IPS-18c (cell line): ENCODE measurements around the gene TMEM72.

ENCODE experiments used
- H3K4me3 ChIP-seq: 2 replicates; pipeline ENCODE4 v1.7.0; 2013; ENCODE audit warnings: low read depth, mild to moderate bottlenecking, low read length, moderate library complexity; ENCODE audit not compliant: insufficient read depth
- H3K9me3 ChIP-seq: one replicate; pipeline ENCODE4 v1.6.1; 2013; ENCODE audit warnings: mild to moderate bottlenecking, low read length, moderate library complexity; ENCODE audit not compliant: control insufficient read depth, insufficient read depth

TMEM72 gene

DNA sequence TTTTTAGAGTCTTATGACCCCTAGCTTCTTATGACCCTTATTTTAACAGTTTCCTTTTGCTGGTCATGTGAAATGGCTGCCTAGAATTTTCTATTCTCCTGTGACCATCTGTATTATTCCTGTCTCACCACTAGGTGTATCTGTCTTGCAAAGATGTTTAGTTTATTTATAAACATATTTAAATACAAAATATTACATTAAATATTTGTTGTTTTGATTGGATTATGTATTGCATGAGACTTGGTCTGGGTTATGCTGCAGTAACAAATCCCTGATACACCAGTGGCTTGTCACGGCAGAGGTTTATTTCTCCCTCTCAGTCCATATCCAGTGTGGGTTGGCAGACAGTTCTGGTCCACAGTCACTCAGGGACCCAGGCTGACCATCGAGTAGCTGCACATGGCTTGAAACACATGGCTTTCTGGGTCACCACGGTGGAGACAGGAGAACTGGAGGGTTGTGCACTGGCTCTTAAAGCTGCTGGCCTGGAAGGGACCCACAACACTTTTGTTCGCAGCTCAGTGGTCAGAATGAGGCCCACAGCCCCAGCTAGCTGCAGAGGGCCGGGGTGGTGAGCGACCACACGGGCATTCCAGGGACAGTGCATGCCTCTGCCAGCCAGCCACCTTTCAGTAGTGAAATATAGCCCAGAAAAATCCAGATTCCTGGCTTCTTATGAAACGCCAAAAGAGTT lies 55.8 kb downstream of the TMEM72 start:
- no peaks in the 10 kb centered on the region for H3K9me3 ChIP-seq
- H3K4me3 ChIP-seq, result no peak overlapping the region

DNA sequence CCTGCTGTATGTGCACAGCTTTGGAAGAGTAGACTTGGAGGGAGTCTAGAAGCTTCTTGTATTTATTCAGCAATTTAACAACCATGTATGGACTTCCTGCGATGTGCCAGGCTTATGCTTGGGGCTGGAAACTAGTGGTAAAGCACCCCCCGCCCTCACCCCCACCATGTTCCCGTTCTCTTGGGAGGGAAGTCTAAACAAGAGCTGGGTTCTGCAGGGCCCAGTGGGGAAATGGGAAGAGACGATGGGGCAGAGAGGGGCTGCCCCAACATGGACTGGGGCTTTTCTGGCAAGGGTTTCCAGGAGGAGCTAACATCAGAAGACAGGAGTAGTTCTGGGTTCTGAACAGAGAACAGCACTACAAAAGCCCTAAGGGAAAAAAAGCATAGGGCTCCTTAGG lies 56.5 kb downstream of the TMEM72 start:
- no peaks in the 10 kb centered on the region for H3K9me3 ChIP-seq
- H3K4me3 ChIP-seq, result no peak overlapping the region

DNA sequence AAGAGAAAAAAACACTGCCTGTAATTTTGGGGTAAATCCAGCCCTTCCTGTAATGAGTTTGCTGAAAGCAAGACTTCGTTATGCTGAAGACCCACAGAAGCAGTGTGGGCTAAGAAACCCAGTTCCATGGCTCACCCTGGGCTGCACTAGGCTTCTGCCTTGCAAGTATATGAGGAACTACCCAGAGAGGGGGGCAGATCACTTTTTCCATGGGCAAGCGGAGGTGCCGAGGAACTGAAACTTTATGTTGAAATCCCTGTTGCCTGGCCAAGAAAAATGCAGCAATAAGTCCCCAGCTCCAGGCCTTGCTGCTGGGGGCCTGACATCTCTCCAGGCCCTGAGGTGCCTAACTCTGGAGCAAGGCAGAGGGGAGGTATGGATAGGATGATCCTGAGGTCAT lies 57.0 kb downstream of the TMEM72 start:
- H3K4me3 ChIP-seq, result no peak overlapping the region

DNA sequence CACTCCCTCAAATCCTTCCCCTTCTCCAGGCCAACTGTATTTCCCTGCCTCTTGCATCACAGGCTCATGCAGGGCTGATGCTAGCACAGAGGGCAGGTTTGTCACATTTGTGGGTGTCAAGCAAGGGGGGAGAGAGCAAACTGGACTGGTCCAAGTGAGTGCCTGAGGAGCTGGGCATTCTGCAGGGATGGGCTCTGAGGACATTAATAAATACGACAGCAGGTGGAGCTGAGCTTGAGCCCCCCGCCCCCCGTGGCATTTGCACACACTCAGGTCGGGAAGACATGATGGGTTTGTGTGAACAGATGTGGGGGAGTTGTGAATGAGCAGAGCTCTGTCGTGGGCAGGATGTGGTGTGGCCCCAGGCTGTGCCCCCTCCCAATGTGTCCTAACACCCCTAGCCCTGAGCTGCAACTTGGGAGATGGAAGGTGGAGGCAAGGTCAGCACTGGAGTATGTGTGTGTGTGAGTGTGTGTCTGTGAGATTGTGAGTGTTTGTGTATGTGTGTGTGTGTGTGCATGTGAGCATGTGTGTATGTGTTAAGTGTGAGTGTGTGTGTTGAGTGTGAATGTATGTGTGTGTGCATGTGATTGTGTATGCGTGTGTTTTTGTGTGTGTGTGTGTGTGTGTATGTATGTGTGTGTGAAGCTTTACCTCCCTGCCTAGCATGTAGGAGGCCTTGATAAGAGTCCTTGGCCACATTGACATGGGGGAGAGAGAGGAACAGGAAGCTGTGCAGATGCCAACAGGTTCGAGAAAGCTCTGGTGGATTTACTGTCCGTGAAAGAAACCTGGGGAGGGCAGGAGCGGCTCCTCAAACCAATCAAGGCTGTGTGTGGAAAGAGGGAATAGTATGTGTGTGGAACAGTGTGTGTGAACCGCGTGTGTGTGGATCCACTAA lies 57.6 kb downstream of the TMEM72 start:
- Histone ChIP-seq H3K9me3 (no peaks in the 10 kb centered on the region), H3K4me3 (no peak overlapping the region)

More for the DNA sequence above, 57.0 kb downstream of the TMEM72 start:
- no peaks in the 10 kb centered on the region for H3K9me3 ChIP-seq

DNA sequence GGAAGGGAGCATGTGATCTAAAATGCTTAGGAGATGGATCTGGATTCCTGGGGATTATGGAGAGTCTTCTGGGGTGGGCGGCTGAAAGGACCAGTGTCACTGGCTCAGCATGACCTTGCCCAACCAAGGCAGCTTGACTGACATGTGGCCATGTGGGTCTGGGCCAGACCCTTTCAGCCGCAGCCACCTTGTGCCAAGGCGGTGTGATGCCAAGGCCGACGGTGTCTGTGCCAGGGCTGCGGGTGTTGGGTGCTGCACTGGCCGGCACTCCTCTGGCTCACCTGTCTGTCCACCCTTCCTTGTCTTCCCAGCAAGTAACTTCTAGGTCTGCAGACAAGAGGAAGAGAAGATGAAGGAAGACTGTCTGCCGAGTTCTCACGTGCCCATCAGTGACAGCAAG lies 58.7 kb downstream of the TMEM72 start:
- Histone ChIP-seq H3K9me3 (no peaks in the 10 kb centered on the region), H3K4me3 (no peak overlapping the region)

DNA sequence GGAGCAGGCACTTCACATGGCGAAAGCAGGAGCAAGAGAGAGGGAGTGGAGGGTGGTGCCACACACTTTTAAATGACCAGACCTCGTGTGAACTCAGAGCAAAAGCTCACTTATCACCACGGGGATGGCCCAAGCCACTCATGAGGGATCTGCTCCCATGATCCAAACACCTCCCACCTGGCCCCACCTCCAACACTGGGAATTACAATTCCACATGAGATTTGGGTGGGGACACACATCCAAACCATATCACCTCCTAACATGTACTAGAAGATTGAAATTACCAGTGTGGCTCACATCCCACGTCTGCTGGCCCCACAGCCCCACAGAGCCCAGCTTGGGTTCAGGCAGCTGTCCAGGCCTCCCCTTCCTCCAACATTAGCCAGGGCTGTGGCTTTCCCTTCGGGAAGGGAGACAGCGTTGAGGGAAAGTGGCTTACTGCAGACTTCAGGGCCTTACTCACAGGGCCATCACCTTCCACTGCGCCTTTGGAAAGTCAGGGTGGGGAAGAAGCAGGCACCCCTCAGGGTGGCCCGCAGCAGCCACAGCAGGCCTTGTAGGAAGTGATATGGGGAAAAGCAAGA lies 59.8 kb downstream of the TMEM72 start:
- Histone ChIP-seq H3K9me3 (no peaks in the 10 kb centered on the region), H3K4me3 (no peak overlapping the region)

DNA sequence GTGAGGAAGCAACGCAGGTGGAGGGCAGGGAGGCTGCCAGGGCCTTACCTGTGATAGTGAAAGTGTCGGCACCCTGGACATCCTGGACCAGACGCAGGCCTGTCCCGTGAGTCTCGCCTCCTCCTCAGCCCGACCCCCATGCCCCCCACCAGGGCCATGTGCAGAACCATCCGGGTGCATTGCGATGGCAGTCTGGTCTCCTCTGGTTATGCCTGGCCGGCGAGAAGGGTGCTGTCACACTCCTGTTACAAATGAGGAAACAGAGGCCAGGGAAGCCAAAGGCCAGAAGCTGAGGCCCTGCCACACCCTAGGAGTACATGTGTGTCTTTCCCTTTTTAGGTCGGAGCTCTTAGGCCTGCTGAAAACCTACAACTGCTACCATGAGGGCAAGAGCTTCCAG lies 60.3 kb downstream of the TMEM72 start:
- Histone ChIP-seq H3K9me3 (no peaks in the 10 kb centered on the region), H3K4me3 (no peak overlapping the region)

DNA sequence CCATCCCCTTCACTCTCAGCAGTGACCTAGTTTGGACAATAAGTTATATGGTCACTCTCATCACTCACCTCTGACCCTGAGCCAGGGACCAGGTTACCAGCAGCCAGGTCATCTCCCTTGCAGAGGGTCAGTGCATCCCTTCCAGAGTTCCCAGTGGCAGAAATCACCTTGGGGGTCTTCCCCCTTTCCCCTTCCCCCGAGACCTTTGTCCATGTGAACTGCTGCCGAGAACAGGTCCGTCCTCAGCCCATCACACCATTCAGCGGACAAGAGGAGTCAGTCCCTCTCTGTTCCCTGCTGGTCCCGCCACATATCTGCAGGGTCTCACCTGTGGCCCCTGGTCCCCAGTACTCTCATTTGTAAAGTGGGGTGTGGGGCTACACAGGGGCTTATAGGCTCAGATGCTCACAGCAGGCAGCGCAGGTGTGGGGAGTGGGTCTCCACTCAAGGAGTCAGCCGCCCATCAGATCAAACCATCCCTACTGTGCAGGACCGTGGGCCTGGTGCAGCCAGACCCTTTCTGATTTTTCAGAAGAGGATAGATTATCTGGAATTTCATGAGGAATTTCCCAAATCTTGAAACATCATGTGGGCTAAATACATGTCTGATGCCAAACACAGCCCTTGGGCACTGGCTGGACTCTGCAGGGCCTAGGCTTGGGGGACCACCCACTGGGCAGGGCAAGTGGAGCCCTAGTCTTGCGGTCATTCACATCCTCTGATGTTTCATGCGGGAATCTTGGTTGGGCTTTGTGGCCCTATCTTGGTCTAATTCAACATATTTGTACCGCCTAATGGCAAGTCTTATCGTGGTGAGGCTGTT lies 61.0 kb downstream of the TMEM72 start:
- Histone ChIP-seq H3K4me3 (no peak overlapping the region), H3K9me3 (no peaks in the 10 kb centered on the region)

DNA sequence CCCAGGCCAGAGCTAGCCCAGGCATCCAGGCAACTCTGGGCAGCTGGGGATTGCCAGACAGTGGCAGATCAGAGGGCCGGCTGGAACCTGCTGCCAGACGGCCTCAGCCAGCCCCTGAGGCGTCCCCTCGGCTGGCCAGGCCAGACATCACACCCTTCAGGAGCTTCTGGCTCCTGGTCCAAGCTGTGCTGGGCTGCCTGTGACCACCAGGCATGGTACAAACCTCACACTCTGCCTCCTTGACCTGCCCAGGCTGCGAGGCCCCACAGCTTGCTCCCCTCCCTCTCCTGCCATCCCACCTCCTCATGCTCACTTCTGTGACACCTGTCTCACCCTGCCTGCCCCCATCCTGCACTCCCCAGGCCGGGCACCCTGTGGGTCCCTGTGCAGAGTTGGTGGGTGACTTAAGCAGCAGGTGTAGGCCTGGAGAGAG lies 61.8 kb downstream of the TMEM72 start:
- no peak overlapping the region for H3K4me3 ChIP-seq
- H3K9me3 ChIP-seq, result no peaks in the 10 kb centered on the region

DNA sequence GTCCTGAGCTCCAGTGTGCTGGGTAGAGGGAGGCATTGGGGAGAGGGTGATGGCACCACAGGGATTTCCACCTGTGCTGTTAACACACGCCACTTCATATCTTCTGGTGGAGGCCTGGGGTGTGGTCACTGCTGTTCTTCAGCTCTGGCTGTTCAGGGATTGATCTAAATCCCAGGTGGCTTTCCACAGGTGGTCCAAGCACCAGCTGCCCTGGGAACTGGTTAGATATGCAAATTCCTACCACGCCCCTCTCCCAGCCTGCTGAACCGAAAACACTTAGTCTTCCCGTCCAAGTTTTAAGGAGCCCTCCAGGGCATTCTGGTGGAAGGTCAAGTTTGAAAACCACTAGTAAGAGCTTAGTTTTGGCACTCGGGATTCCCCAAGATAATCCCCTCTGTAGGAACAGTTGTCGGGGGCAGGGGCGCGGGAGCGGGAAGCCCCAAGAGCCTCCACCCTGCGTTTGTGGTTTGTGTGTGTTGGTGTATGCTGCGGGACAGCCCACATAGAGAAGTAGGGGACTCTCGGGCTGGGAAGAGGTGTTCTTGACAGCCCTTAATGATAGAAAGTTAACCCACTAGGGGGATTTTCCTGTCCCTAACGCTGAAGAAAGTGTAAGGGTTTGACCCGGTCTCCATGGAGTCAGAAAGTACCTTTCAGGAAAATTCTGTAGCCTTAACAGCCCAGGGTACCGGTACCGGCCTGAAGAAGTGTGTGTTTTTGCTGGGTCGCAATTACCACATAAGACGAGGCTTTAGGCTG lies 62.4 kb downstream of the TMEM72 start:
- H3K9me3 ChIP-seq, result no peaks in the 10 kb centered on the region
- H3K4me3 ChIP-seq, result no peak overlapping the region

DNA sequence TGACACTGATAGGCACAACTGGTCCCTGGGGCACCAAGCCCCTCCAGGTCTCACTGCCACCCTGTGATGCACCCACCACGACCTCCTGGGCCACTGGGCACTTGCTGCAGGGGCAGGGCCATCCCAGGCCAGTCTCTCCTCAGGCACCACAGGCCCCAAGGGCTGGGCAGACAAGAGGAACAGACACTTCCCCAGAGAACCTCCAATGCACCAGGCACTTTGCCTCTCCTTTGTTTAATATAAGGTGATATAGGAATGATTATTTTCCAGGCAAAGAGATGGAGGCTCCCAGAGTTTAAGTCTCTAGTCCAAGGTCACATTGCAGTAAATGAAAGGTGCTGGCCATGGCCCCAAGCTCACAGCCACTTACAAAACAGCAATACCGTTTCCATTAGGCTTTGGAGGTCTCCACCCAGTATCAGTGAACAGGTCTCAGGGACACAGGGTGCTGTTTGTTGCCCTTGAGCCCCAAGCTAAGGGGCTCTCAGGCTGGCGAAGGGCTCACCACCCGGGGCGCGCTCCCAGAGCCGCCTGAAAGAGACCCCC lies 63.0 kb downstream of the TMEM72 start:
- peak overlapping the region; percentile 46 for H3K4me3 ChIP-seq
- H3K9me3 ChIP-seq, result peaks cover 2% of the 10 kb centered on the region

DNA sequence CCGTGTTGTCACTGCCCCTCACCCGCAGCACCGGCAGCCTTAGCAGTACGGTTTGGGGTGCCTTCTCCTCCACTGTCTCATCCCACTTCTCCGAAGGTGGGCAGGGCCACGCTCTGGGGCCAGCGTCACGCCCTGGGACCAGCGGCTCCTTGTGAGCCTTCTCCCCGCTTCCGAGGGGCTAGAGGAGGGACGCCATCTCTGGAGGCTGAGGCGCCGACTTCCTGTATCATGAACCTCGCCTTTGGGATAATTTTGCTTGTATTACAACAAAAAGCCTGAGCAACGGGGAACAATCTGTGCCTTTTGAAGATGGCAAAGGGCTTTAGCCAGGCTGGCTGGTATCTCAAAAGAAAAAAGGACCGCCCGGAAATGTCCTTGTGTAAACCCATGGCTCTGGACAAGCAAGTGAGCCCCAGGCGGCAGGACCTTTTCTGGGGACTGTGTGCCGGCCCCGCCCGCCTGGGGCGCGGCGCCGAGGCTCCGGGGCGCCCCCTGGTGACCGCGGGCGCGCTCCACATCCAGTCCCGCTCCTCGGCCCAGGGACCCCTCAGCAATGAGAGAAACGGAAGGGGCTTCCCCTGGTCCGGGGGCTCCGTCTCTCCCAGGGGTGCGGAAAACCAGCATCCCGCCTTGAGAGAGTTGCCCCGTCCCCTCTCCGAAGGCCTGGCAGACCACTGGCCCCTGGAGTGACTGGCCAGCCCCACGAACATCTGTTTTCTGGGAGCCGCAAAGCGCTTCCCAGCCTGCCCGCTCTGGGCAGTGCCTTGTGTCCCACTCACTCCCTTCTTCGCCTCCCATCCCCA lies 63.7 kb downstream of the TMEM72 start:
- Histone ChIP-seq H3K4me3 (peak overlapping the region; percentile 49), H3K9me3 (peaks cover 2% of the 10 kb centered on the region)

DNA sequence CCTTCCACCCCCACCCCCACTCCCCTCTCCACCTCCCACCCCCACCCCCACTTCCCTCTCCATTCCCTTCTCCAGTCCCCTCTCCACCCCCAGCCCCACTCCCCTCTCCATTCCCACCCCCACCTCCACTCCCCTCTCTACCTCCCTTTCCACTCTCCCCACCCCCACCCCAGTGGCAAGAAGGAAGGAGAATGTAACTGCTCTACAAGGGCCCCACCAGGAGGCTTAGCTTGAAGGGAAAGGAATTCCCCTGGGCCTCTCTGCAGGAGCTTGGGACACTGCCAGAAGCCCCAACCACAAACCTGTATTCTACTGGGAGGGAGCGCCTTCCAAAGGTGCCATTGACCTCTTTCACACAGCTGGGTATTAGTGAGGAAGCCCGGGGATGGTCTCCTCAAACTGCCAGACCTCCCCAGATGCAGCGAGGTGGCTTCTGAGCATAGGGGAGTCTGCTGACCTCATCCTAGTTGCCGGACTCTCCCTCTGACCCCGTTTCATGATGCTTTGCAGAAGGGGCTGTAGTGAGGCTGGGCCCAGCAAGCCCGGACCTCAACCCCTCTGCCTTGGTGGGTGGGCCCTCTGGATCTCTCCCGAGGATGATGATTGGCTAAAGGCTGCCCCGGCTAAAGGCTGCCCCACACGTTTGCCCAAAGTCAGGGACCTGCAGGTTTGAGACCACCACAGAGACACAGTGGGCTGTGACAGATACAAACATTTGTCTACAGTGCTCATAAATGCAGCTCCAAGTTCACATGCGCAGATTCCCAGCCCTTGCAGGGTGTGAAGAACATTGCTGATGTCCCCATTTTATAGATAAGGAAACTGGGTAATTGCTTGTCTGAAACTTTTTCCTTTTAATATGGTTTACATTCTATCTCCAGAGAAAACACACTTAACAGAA lies 64.5 kb downstream of the TMEM72 start:
- Histone ChIP-seq H3K4me3 (no peak overlapping the region), H3K9me3 (peaks cover 2% of the 10 kb centered on the region)

DNA sequence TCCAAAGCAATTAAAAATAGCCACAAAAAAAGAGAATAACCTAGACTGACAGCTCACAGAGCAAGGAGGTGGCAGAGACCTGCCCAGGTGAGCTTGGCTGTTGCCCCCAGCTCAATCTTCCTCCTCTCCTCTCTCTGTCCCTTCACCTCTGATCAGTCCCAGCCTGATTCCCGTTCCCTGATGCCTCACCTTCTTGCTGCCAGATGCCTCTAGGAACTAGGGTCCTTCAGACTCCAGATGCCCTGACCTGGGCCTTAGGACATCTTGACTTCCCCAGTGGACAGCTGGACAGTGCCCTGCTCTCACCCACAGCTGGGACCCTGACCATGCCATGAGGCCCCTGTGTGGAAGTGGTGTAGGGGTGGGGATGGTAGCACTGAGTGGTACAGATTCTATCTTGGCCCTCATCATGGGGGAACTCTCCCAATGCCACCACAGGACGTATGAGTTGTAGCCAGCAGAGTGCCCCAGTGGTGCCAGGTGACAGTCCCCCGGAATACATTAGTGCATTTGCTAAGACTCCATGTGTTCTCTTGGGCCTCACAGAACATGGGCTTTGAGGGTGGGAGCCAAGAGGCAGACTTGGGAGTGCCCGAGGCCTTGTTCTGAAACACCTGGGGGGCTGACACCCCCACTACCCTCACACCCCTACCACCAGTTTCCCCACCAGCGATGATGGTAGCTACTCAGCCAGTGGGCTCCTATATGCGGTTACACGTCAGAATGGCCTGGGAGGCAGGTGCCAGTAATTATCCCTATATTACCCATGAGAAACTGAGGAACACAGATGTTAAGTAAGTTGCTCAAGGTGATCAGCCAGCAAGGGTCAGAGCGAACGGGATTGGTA lies 65.4 kb downstream of the TMEM72 start:
- Histone ChIP-seq H3K9me3 (peaks cover 2% of the 10 kb centered on the region), H3K4me3 (no peak overlapping the region)
